Measurements from ENCODE around the gene ZCWPW1. TPM values are rescaled to one million over a fixed set of nuclear protein-coding genes. Genes with fewer than 3 reads are reported as not detected.
A peak's percentile ranks its signal among the peaks of the same experiment; 100 is the strongest.

ZCWPW1 gene
- total RNA-seq, 1 experiment from 2014 or later, result 0.45 TPM

DNA sequence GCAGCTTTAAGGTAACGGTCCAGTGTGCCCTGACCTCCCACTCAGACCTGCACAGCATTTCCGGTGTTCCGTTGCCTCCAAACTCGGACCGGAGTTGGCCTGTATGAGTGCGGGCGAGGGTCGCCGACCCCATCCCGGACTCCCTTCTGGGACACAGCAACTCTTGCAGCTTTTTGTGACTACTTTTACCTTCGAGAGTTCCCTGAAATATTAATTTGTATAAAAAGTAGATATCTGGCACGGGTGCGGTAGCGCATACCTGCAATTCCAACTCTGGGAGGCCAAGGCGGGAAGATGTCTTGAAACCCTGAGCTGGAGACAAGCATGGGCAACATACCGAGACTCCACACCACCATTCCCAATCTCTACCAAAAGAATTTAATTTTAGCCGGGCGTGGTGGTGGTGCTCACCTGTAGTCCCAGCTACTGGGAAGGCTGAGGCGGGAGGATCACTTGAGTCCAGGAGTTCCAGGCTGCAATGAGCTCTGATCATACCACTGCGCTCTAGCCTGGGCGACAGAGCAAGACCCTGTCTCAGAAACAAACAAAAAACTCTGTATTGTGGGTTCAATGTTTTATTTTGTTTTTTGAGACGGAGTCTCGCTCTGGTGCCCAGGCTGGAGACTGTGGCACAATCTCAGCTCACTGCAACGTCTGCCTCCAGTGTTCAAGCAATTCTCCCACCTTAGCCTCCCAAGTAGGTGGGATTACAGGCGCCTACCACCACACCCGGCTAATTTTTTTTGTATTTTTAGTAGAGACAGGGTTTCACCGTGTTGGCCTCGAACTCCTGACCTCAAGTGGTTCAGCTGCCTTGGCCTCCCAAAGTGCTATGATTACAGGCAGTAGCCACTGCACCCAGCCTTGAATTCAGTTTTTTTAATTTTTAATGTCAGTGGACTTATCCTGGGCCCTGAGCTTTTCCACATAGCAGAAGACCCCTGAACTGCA lies 8.9 kb upstream of the ZCWPW1 start:
- H3K27me3 ChIP-seq (replicated peaks; ENCODE audit: insufficient read depth, low read depth, low read length, poor library complexity), result no peaks in the 10 kb centered on the region
- H3K4me1 ChIP-seq (ENCODE audit: insufficient read depth, low read length, poor library complexity, severe bottlenecking), result peaks cover 5% of the 10 kb centered on the region
- intact Hi-C loops (cut with micrococcal nuclease; ENCODE audit: unreplicated experiment), result no loop called here
- CTCF ChIA-PET, result interaction anchor here (0.8 kb wide), 1 partner anchor 268 kb away, joined by 5 read pairs; the partner anchor contains the start of gene POP7
- TF ChIP-seq, protein P1, sequence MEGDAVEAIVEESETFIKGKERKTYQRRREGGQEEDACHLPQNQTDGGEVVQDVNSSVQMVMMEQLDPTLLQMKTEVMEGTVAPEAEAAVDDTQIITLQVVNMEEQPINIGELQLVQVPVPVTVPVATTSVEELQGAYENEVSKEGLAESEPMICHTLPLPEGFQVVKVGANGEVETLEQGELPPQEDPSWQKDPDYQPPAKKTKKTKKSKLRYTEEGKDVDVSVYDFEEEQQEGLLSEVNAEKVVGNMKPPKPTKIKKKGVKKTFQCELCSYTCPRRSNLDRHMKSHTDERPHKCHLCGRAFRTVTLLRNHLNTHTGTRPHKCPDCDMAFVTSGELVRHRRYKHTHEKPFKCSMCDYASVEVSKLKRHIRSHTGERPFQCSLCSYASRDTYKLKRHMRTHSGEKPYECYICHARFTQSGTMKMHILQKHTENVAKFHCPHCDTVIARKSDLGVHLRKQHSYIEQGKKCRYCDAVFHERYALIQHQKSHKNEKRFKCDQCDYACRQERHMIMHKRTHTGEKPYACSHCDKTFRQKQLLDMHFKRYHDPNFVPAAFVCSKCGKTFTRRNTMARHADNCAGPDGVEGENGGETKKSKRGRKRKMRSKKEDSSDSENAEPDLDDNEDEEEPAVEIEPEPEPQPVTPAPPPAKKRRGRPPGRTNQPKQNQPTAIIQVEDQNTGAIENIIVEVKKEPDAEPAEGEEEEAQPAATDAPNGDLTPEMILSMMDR (conservative IDR thresholded peaks at IDR 0.05; ENCODE audit: low read depth, low read length), result no peak
- TF ChIP-seq EZH2 (IDR thresholded peaks at IDR 0.05; ENCODE audit: borderline replicate concordance, low read depth, low read length, poor library complexity, severe bottlenecking), result no peak
- peaks cover 25% of the 10 kb centered on the region for H3K36me3 ChIP-seq (ENCODE audit: insufficient read depth, low read length, poor library complexity, severe bottlenecking)
- POLR2A ChIA-PET (ENCODE audit: low non-redundant PET), result interaction anchor here (0.6 to 0.8 kb wide), 2 partner anchors 34 to 353 kb away, joined by 3 to 4 read pairs; no protein-coding TSS in a partner anchor
- no peaks in the 10 kb centered on the region for H3K9me3 ChIP-seq (ENCODE audit: low read depth, low read length, poor library complexity, severe bottlenecking)
- peak overlapping the region; percentile 96 for H3K27ac ChIP-seq (ENCODE audit: low read depth, low read length, poor library complexity, severe bottlenecking)
- DNase-seq (ENCODE audit: low spot score), result no peak
- BruUV-seq (replicated peaks), result no TSS peak
- peak overlapping the region; percentile 91 for H3K4me3 ChIP-seq (ENCODE audit: low read depth, low read length, poor library complexity, severe bottlenecking)

DNA sequence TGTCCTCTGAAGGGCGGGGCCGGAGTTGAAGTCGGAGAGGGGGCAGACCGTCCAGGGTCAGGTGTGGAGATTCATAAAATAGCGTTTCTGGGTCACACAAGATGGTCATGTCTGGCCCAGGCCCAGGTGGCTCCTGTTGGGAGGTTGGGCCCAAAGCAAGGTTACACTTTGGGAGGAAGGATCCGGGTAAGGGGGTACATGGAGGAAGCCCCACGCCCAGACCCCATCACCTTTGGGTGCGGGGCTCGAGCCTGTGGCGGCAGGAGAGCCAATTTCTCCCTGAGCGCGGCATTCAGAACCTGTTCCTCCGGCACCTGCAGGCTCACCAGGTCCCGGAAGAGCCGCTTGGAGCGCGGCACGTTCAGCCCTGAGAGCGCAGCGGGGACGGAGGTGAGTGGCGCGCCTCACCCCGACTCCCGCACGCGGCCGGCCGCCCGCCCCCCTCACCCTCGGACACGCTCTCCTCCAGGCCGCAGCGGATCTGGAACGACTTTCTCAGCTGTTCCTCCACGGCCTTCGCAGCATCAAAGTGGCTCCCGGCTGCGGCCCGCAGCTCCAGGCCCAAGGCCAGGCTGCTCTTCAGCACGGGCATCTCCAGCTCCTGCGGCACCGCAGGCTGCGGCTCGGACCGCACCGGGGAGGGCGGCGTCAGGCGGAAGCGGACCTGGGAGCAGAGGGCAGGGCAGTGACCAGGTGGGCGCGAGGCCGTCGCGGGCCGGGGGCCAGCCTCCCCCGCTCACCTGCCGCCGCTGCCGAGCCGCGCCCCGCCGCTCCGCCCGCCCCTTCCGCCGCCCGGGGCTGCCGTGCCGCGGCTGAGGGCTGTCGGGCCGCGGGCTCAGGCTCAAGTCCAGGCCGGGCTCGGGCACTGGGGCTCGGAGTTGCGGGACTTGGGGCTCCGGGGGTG lies 7.2 kb upstream of the ZCWPW1 start:
- POLR2A ChIA-PET (ENCODE audit: low non-redundant PET), result no interaction called here
- peak overlapping the region; percentile 91 for H3K4me3 ChIP-seq (ENCODE audit: low read depth, low read length, poor library complexity, severe bottlenecking)
- H3K36me3 ChIP-seq (ENCODE audit: insufficient read depth, low read length, poor library complexity, severe bottlenecking), result peaks cover 41% of the 10 kb centered on the region
- H3K27me3 ChIP-seq (replicated peaks; ENCODE audit: insufficient read depth, low read depth, low read length, poor library complexity), result no peaks in the 10 kb centered on the region
- H3K9me3 ChIP-seq (ENCODE audit: low read depth, low read length, poor library complexity, severe bottlenecking), result no peaks in the 10 kb centered on the region
- CTCF ChIA-PET, result no interaction called here
- H3K27ac ChIP-seq (ENCODE audit: low read depth, low read length, poor library complexity, severe bottlenecking), result peak overlapping the region; percentile 96
- DNase-seq (ENCODE audit: low spot score), result peak; percentile 32
- TF ChIP-seq, protein P1 (conservative IDR thresholded peaks at IDR 0.05; ENCODE audit: low read depth, low read length), result no peak
- no peak for TF ChIP-seq EZH2 (IDR thresholded peaks at IDR 0.05; ENCODE audit: borderline replicate concordance, low read depth, low read length, poor library complexity, severe bottlenecking)
- intact Hi-C loops (cut with micrococcal nuclease; ENCODE audit: unreplicated experiment), result no loop called here
- H3K4me1 ChIP-seq (ENCODE audit: insufficient read depth, low read length, poor library complexity, severe bottlenecking), result peaks cover 22% of the 10 kb centered on the region
- TSS peak; percentile 58 for BruUV-seq (replicated peaks)

Measured in A673 (cell line).